Nephron (organoid): ENCODE data around the gene SYAP1.

Experiments
- H3K27ac Mint-ChIP-seq, 3 experiments: 2 replicates each; pipeline ENCODE4 v1.8.0; 2020; ENCODE audit warnings: mixed read lengths in 3 of 3, mild to moderate bottlenecking in 2 of 3, moderate library complexity in 1 of 3
- H3K27me3 Mint-ChIP-seq: 2 replicates; pipeline ENCODE4 v1.8.0; 2021; ENCODE audit warnings: low read depth, mild to moderate bottlenecking, moderate library complexity, mixed read lengths
- H3K36me3 Mint-ChIP-seq: 2 replicates; pipeline ENCODE4 v1.8.0; 2020; ENCODE audit warnings: low read depth, mixed read lengths
- H3K4me1 Mint-ChIP-seq: 2 replicates; pipeline ENCODE4 v1.8.0; 2020; ENCODE audit warnings: mixed read lengths
- H3K4me3 Mint-ChIP-seq, 3 experiments: 2 replicates each; pipeline ENCODE4 v1.8.0; 2020; ENCODE audit warnings: mild to moderate bottlenecking in 3 of 3, mixed read lengths in 3 of 3, moderate library complexity in 2 of 3
- H3K9me3 Mint-ChIP-seq: 2 replicates; pipeline ENCODE4 v1.8.0; 2020; ENCODE audit warnings: mixed read lengths
- CTCF ChIP-seq, 3 experiments: fragments of 200-600 bp; sonication (generic); IDR thresholded peaks; one replicate each; pipeline ENCODE4 v1.5.0; 2021; ENCODE audit warnings: antibody characterized with exemption in 3 of 3; ENCODE audit not compliant: unreplicated experiment in 3 of 3

SYAP1 gene

DNA sequence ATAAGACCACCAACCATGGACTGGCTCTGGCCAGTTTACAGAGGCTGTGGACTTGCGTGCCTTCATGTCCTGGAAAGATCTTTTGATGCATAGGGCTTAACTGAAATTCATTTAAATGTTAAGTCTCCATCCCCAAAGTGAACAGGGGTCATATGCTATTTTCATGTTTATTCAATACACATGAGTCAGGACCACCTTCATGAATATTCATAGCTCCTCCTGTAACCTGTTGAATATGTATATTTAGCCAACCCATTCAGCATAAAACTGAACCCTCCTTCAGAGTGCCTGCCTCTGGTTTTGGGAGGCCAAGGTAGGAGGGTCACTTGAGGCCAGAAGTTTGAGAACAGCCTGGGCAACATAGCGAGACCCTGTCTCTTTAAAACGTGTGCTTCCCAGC lies 14.0 kb upstream of the SYAP1 start:
- no peaks in the 10 kb centered on the region for H3K27me3 Mint-ChIP-seq
- H3K9me3 Mint-ChIP-seq: no peaks in the 10 kb centered on the region
- no peak for TF ChIP-seq CTCF (IDR thresholded peaks at IDR 0.05; ENCODE audit: unreplicated experiment in 3 of 3)
- H3K27ac Mint-ChIP-seq: no peak overlapping the region
- no peak overlapping the region for H3K4me3 Mint-ChIP-seq
- H3K36me3 Mint-ChIP-seq: peaks cover 60% of the 10 kb centered on the region
- H3K4me1 Mint-ChIP-seq: peaks cover 5% of the 10 kb centered on the region

DNA sequence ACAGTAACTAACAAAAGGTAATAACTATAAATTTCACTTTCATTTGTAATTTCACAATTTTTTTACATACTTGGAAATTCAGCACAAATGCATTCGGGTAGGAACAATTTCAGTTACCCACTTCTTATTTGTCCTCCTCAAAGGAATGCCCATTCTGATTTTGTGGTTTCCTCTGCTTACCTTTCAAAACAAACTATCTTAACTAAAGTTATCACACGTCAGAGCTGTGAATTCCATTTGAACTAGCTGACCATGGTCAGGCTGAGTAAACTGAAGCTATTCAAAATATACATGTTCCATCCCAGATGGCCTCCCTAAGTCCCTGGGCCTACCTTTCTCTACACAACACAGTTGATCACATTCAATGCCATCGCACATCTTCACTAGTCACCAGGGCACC lies 11.4 kb upstream of the SYAP1 start:
- Mint-ChIP-seq H3K36me3 (peaks cover 39% of the 10 kb centered on the region), H3K4me1 (peaks cover 22% of the 10 kb centered on the region), H3K27ac (no peak overlapping the region), H3K9me3 (no peaks in the 10 kb centered on the region), H3K27me3 (no peaks in the 10 kb centered on the region), H3K4me3 (no peak overlapping the region)
- TF ChIP-seq CTCF (IDR thresholded peaks at IDR 0.05; ENCODE audit: unreplicated experiment in 3 of 3): no peak

- TF ChIP-seq CTCF (IDR thresholded peaks at IDR 0.05; ENCODE audit: unreplicated experiment in 3 of 3): no peak
- Mint-ChIP-seq H3K36me3 (peaks cover 25% of the 10 kb centered on the region), H3K27me3 (no peaks in the 10 kb centered on the region), H3K9me3 (no peaks in the 10 kb centered on the region), H3K4me3 (peak overlapping the region; percentile 92 to 98 (median 96)), H3K27ac (peak overlapping the region; percentile 97 to 99 (median 98)), H3K4me1 (peaks cover 22% of the 10 kb centered on the region)
These were observed 8.1 kb upstream of the SYAP1 start for GRCh38 chrX:16711219-16711811.

- peak overlapping the region; percentile 92 to 98 (median 96) for H3K4me3 Mint-ChIP-seq
- H3K27me3 Mint-ChIP-seq: no peaks in the 10 kb centered on the region
- peak overlapping the region; percentile 98 to 99 (median 99) for H3K27ac Mint-ChIP-seq
- peaks cover 23% of the 10 kb centered on the region for H3K36me3 Mint-ChIP-seq
- H3K4me1 Mint-ChIP-seq: peaks cover 22% of the 10 kb centered on the region
- no peak for TF ChIP-seq CTCF (IDR thresholded peaks at IDR 0.05; ENCODE audit: unreplicated experiment in 3 of 3)
- H3K9me3 Mint-ChIP-seq: no peaks in the 10 kb centered on the region
These were observed 7.4 kb upstream of the SYAP1 start for GRCh38 chrX:16711893-16712547.

DNA sequence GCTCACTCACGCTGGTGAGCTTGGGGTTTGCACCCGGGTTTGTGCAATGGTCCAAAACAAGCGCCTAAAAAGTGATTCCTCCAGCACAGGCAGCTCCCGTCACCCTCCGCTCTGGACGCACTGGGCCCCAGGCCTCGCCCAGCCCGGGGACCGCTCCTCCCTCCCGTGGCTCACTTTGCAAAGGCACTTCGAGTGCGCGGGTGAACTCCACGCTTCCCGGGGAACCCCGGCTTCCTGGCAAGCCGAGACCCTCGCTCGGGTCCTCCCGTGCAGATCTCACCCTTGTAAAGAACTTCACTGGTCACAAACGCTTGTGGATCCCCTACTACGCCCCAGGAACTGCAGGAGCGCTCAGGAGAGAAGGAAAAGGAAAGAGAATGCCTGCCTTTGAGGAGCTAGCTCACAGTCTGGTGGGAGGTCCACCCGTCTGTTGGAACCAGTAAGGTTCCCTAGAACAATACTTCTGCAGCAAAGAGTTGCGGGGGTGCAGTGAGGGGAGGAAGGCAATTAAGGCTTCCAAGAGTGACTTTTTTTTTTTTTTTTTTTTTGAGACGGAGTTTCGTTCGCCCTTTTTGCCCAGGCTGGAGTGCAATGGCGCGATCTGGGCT lies 6.8 kb upstream of the SYAP1 start, which contains the start of gene CTPS2:
CTPS2 (minus strand) TSS at position 122 of the 608 bp plus-strand sequence. CDS start 9,767 bp downstream, outside the sequence.
- Mint-ChIP-seq H3K27ac (peak within 1 kb of the TSS; percentile 98 to 99 (median 99)), H3K36me3 (peaks cover 17% of the 10 kb centered on the region), H3K9me3 (no peaks in the 10 kb centered on the region), H3K4me1 (peaks cover 22% of the 10 kb centered on the region), H3K4me3 (peak within 1 kb of the TSS; percentile 92 to 98 (median 96)), H3K27me3 (no peaks in the 10 kb centered on the region)
- peak in 1 of 3 experiments; percentile 23 for TF ChIP-seq CTCF (IDR thresholded peaks at IDR 0.05; ENCODE audit: unreplicated experiment in 3 of 3)
